Natural killer cell (primary cell): ENCODE results near the gene FANCE. TPM values are rescaled to one million over a fixed set of nuclear protein-coding genes. Genes with fewer than 3 reads are reported as not detected.

Experiments used
- ATAC-seq, 3 donors: fragments of 150-1000 bp in 2 of 3; fragments of 200-7000 bp in 1 of 3; cut with Tn5 transposase; 1 replicate in 1 of 3; 2 replicates in 2 of 3; pipeline ENCODE4 v1.10.0; 2021; ENCODE audit warnings: mild to moderate bottlenecking in 2 of 3, moderate library complexity in 2 of 3
- DNase-seq, 2 donors: peaks; one replicate each; pipeline versions ENCODE4 v3.0.0 to v3.0.0-alpha.2; 2013 to 2021; ENCODE audit warnings: mixed read lengths in 1 of 2
- H3K27ac ChIP-seq: one replicate; pipeline ENCODE4 v1.5.1; 2013; ENCODE audit warnings: mild to moderate bottlenecking, low read length
- H3K27me3 ChIP-seq: one replicate; pipeline ENCODE4 v1.6.1; 2013; ENCODE audit warnings: low read length; ENCODE audit not compliant: control insufficient read depth, insufficient read depth
- H3K36me3 ChIP-seq: one replicate; pipeline ENCODE4 v1.6.1; 2013; ENCODE audit warnings: low read length; ENCODE audit not compliant: control insufficient read depth, insufficient read depth
- H3K4me1 ChIP-seq: one replicate; pipeline ENCODE4 v1.6.1; 2013; ENCODE audit warnings: low read length; ENCODE audit not compliant: control insufficient read depth, insufficient read depth
- H3K4me3 ChIP-seq: one replicate; pipeline ENCODE4 v1.5.1; 2013; ENCODE audit warnings: low read length
- H3K9me3 ChIP-seq: one replicate; pipeline ENCODE4 v1.6.1; 2013; ENCODE audit warnings: low read length; ENCODE audit not compliant: control insufficient read depth, insufficient read depth
- H3K27ac Mint-ChIP-seq, 2 donors: one replicate each; pipeline ENCODE4 v1.8.0; 2022; ENCODE audit warnings: mild to moderate bottlenecking in 2 of 2, mixed read lengths in 2 of 2, moderate library complexity in 1 of 2
- H3K27me3 Mint-ChIP-seq, 2 donors: one replicate each; pipeline ENCODE4 v1.8.0; 2022; ENCODE audit warnings: low read depth in 2 of 2, mixed read lengths in 2 of 2
- H3K36me3 Mint-ChIP-seq: one replicate; pipeline ENCODE4 v1.8.0; 2022; ENCODE audit warnings: mixed read lengths
- H3K4me1 Mint-ChIP-seq, 2 donors: one replicate each; pipeline ENCODE4 v1.8.0; 2022; ENCODE audit warnings: mixed read lengths in 2 of 2
- H3K4me3 Mint-ChIP-seq: one replicate; pipeline ENCODE4 v1.8.0; 2022; ENCODE audit warnings: mild to moderate bottlenecking, moderate library complexity, mixed read lengths
- H3K9me3 Mint-ChIP-seq, 2 donors: one replicate each; pipeline ENCODE4 v1.8.0; 2022; ENCODE audit warnings: mixed read lengths in 2 of 2
- CTCF ChIP-seq: fragments of 200-600 bp; IDR thresholded peaks from one replicate; pipeline ENCODE4 v1.8.0; 2022; ENCODE audit warnings: antibody characterized with exemption
- WGBS: methylation state at CpG from one replicate; pipeline ENCODE4 v1.1.7; 2013; ENCODE audit warnings: missing lambda C conversion rate; ENCODE audit not compliant: insufficient coverage; 5-methylcytosine and 5-hydroxymethylcytosine counted together
- intact Hi-C: fragments of 100-400 bp; cut with micrococcal nuclease; formaldehyde crosslinking; loops from one replicate; pipeline ENCODE4 v1.14.2; 2022
- total RNA-seq, 4 donors: library from RNA; stranded (reverse); fragments of 120-200 nt in 1 of 4; gene quantifications; one replicate each; pipeline versions ENCODE4 v1.2.3 to v1.2.4, GENCODE V29; 2013 to 2022

The FANCE gene
- total RNA-seq, 3 donors from 2014 or later (not counting 1 experiment from before 2014, with no cell fraction given) = 2.2 to 3.2 (median 2.6) TPM

- 43% methylated on average over 14 of the region's 14 CpGs for WGBS
- peaks cover 0 to 2% of the 10 kb centered on the region in 2 donors for H3K27me3 Mint-ChIP-seq
- no peaks in the 10 kb centered on the region for H3K27me3 ChIP-seq
- DNase-seq (peak in 1 of 2 donors; percentile 80), ATAC-seq (peak; percentile 61 to 71 (median 61))
- H3K4me1 Mint-ChIP-seq = peaks cover 23 to 37% of the 10 kb centered on the region in 2 donors
- H3K9me3 ChIP-seq = no peaks in the 10 kb centered on the region
- intact Hi-C loops = loop anchor here (1.0 kb wide), 2 partner anchors 107 to 152 kb away; partner anchors contain the start of genes DEF6 and PPARD
- H3K36me3 Mint-ChIP-seq = no peaks in the 10 kb centered on the region
- no peaks in the 10 kb centered on the region for H3K9me3 Mint-ChIP-seq
- H3K36me3 ChIP-seq = no peaks in the 10 kb centered on the region
- H3K4me3 Mint-ChIP-seq = peak overlapping the region; percentile 47
- H3K4me1 ChIP-seq = peaks cover 19% of the 10 kb centered on the region
- H3K27ac ChIP-seq = no peak overlapping the region
- peak overlapping the region; percentile 38 to 54 for H3K27ac Mint-ChIP-seq
- no peak overlapping the region for H3K4me3 ChIP-seq
- TF ChIP-seq CTCF = peak; percentile 69
Observed at GRCh38 chr6:35449287-35449881, 2.8 kb upstream of the FANCE start.

GRCh38 chr6:35451354-35452182 lies 570 bp upstream of the FANCE start:
- peaks cover 12% of the 10 kb centered on the region for H3K4me1 ChIP-seq
- ATAC-seq = peak in 2 of 3 donors; percentile 9 to 33
- H3K9me3 ChIP-seq = no peaks in the 10 kb centered on the region
- peak overlapping the region; percentile 35 to 83 for H3K27ac Mint-ChIP-seq
- H3K4me1 Mint-ChIP-seq = peaks cover 23 to 34% of the 10 kb centered on the region in 2 donors
- H3K27ac ChIP-seq = peak overlapping the region; percentile 25
- peak overlapping the region; percentile 67 for H3K4me3 ChIP-seq
- H3K36me3 ChIP-seq = peaks cover 4% of the 10 kb centered on the region
- TF ChIP-seq CTCF = no peak
- no peaks in the 10 kb centered on the region for H3K9me3 Mint-ChIP-seq
- WGBS = 24% methylated on average over 10 of the region's 20 CpGs
- peaks cover 0 to 2% of the 10 kb centered on the region in 2 donors for H3K27me3 Mint-ChIP-seq
- DNase-seq = no peak
- peak overlapping the region; percentile 91 for H3K4me3 Mint-ChIP-seq
- no peaks in the 10 kb centered on the region for H3K27me3 ChIP-seq
- no peaks in the 10 kb centered on the region for H3K36me3 Mint-ChIP-seq
- intact Hi-C loops = loop anchor here (1.0 to 5.0 kb wide), 2 partner anchors 17 to 59 kb away; partner anchors contain the start of gene RPL10A

GRCh38 chr6:35453236-35453635 lies 1.1 kb downstream of the FANCE start:
- DNase-seq = no peak
- H3K9me3 ChIP-seq = no peaks in the 10 kb centered on the region
- peak overlapping the region; percentile 85 for H3K4me3 Mint-ChIP-seq
- no peaks in the 10 kb centered on the region for H3K9me3 Mint-ChIP-seq
- H3K36me3 ChIP-seq = peaks cover 6% of the 10 kb centered on the region
- intact Hi-C loops = loop anchor here (5.0 kb wide), 1 partner anchor 61 kb away; no protein-coding TSS in a partner anchor
- no peak for TF ChIP-seq CTCF
- WGBS = 53% methylated on average over 2 of the region's 3 CpGs
- H3K27ac Mint-ChIP-seq = peak overlapping the region; percentile 24 to 48
- H3K4me1 ChIP-seq = peaks cover 12% of the 10 kb centered on the region
- H3K27me3 Mint-ChIP-seq = no peaks in the 10 kb centered on the region
- H3K4me3 ChIP-seq = no peak overlapping the region
- no peaks in the 10 kb centered on the region for H3K36me3 Mint-ChIP-seq
- no peak for ATAC-seq
- H3K27me3 ChIP-seq = no peaks in the 10 kb centered on the region
- peaks cover 23 to 34% of the 10 kb centered on the region in 2 donors for H3K4me1 Mint-ChIP-seq
- H3K27ac ChIP-seq = no peak overlapping the region
